HepG2 (cell line): ENCODE data around the gene PRCD. TPM values are rescaled to one million over a fixed set of nuclear protein-coding genes. Genes with fewer than 3 reads are reported as not detected.

Experiments
- ARID4A ChIP-seq: sonication (generic); formaldehyde crosslinking; IDR thresholded peaks from 2 replicates; pipeline ENCODE4 v1.5.0; 2020; ENCODE audit warnings: mild to moderate bottlenecking, missing genetic modification reagents, borderline replicate concordance
- CC2D1A ChIP-seq: sonication (generic); formaldehyde crosslinking; IDR thresholded peaks from 2 replicates; pipeline ENCODE4 v1.8.1; 2023; ENCODE audit warnings: mild to moderate bottlenecking, missing genetic modification reagents
- ETV5 ChIP-seq: IDR thresholded peaks from 2 replicates; pipeline ENCODE4 v1.6.1; 2018; ENCODE audit warnings: missing biosample characterization, missing genetic modification reagents, inconsistent platforms, borderline replicate concordance
- GPBP1L1 ChIP-seq: sonication (generic); formaldehyde crosslinking; IDR thresholded peaks from 2 replicates; pipeline ENCODE4 v1.5.0; 2020; ENCODE audit warnings: mild to moderate bottlenecking, missing genetic modification reagents
- HNF1B ChIP-seq: sonication (generic); formaldehyde crosslinking; IDR thresholded peaks from 2 replicates; pipeline ENCODE4 v1.5.1; 2020; ENCODE audit warnings: mild to moderate bottlenecking, moderate library complexity, missing genetic modification reagents
- KDM6A ChIP-seq: IDR thresholded peaks from 2 replicates; pipeline ENCODE4 v1.6.1; 2016; ENCODE audit warnings: low read depth
- MTA1 ChIP-seq: sonication (generic); formaldehyde crosslinking; IDR thresholded peaks from 2 replicates; pipeline ENCODE4 v1.4.0; 2020; ENCODE audit warnings: missing genetic modification reagents, mild to moderate bottlenecking, borderline replicate concordance
- MXD1 ChIP-seq: sonication (generic); formaldehyde crosslinking; IDR thresholded peaks from 2 replicates; pipeline ENCODE4 v1.4.0; 2020; ENCODE audit warnings: mild to moderate bottlenecking, missing genetic modification reagents
- NKX3-1 ChIP-seq: sonication (generic); formaldehyde crosslinking; IDR thresholded peaks from 2 replicates; pipeline ENCODE4 v1.5.0; 2020; ENCODE audit warnings: missing genetic modification reagents
- SYNCRIP ChIP-seq: fragments of 200-400 bp; formaldehyde crosslinking; IDR thresholded peaks from 2 replicates; pipeline ENCODE4 v1.6.1; 2018; ENCODE audit warnings: mild to moderate bottlenecking, low read depth, low read length; ENCODE audit not compliant: insufficient read depth
- ZNF264 ChIP-seq: sonication (generic); formaldehyde crosslinking; IDR thresholded peaks from 2 replicates; pipeline ENCODE4 v1.4.0; 2020; ENCODE audit warnings: missing genetic modification reagents
- ZNF292 ChIP-seq: sonication (generic); formaldehyde crosslinking; IDR thresholded peaks from 2 replicates; pipeline ENCODE4 v1.8.1; 2022; ENCODE audit warnings: mild to moderate bottlenecking, low read depth, missing genetic modification reagents, borderline replicate concordance
- polyA plus RNA-seq, 8 experiments: library from polyadenylated mRNA; depleted of rRNA in 3 of 8; stranded (reverse) in 7 of 8; unstranded in 1 of 8; fragments of >200 nt; fragmentation: Illumina TruSeq in 4 of 8; extraction: Trizol in 4 of 8; gene quantifications; 2 replicates each; pipeline versions ENCODE4 v1.2.1 to v1.2.3, GENCODE V29; 2011 to 2016; ENCODE audit warnings: low read depth in 4 of 8, missing spikeins in 1 of 8, mixed read lengths in 1 of 8; ENCODE audit not compliant: insufficient read depth in 1 of 8
- total RNA-seq, 5 experiments: library from RNA; depleted of rRNA; stranded (reverse); fragments of >200 nt; fragmentation: Illumina TruSeq; extraction: Trizol; gene quantifications; 2 replicates each; pipeline ENCODE4 v1.2.3, GENCODE V29; 2016; ENCODE audit warnings: low read depth in 1 of 5
- TF ChIP-seq, protein P1 (sequence below): IDR thresholded peaks from 2 replicates; pipeline ENCODE4 v1.6.1; 2016; ENCODE audit warnings: mild to moderate bottlenecking, missing biosample characterization, missing genetic modification reagents
- TF ChIP-seq, protein P2 (sequence below): sonication (generic); formaldehyde crosslinking; IDR thresholded peaks from 2 replicates; pipeline ENCODE4 v1.5.0; 2020; ENCODE audit warnings: mild to moderate bottlenecking, missing genetic modification reagents
- TF ChIP-seq, protein P3 (sequence below): sonication (generic); formaldehyde crosslinking; IDR thresholded peaks from 2 replicates; pipeline ENCODE4 v1.8.0; 2022; ENCODE audit warnings: missing genetic modification reagents, mild to moderate bottlenecking, moderate library complexity, borderline replicate concordance

The PRCD gene
- total and polyA plus RNA-seq, 2 of the 13 experiments (the other 11 are each of a cell fraction or from before 2014, with no cell fraction given) = 0.51 TPM; not detected in 1

- TF ChIP-seq, protein P1, sequence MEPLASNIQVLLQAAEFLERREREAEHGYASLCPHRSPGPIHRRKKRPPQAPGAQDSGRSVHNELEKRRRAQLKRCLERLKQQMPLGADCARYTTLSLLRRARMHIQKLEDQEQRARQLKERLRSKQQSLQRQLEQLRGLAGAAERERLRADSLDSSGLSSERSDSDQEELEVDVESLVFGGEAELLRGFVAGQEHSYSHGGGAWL = no peak
- TF ChIP-seq ZNF264 (no peak), SYNCRIP (no peak), ZNF292 (no peak), HNF1B (CRISPR knock-in tag) (peak; percentile 32; the same call in 1 of the 2 replicates), NKX3-1 (CRISPR knock-in tag) (no peak), KDM6A (CRISPR knock-in tag) (0 out of 2 replicates have a peak, but pooled peaks have one; percentile 15), MTA1 (CRISPR knock-in tag) (peak; percentile 25; the same call in 1 of the 2 replicates), ARID4A (CRISPR knock-in tag) (peak; percentile 49; the same call in 1 of the 2 replicates), CC2D1A (CRISPR knock-in tag) (no peak), GPBP1L1 (no peak), ETV5 (CRISPR knock-in tag) (no peak), MXD1 (CRISPR knock-in tag) (no peak)
- TF ChIP-seq, protein P2, sequence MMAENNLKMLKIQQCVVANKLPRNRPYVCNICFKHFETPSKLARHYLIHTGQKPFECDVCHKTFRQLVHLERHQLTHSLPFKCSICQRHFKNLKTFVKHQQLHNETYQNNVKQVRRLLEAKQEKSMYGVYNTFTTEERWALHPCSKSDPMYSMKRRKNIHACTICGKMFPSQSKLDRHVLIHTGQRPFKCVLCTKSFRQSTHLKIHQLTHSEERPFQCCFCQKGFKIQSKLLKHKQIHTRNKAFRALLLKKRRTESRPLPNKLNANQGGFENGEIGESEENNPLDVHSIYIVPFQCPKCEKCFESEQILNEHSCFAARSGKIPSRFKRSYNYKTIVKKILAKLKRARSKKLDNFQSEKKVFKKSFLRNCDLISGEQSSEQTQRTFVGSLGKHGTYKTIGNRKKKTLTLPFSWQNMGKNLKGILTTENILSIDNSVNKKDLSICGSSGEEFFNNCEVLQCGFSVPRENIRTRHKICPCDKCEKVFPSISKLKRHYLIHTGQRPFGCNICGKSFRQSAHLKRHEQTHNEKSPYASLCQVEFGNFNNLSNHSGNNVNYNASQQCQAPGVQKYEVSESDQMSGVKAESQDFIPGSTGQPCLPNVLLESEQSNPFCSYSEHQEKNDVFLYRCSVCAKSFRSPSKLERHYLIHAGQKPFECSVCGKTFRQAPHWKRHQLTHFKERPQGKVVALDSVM (CRISPR knock-in tag) = no peak
- TF ChIP-seq, protein P3, sequence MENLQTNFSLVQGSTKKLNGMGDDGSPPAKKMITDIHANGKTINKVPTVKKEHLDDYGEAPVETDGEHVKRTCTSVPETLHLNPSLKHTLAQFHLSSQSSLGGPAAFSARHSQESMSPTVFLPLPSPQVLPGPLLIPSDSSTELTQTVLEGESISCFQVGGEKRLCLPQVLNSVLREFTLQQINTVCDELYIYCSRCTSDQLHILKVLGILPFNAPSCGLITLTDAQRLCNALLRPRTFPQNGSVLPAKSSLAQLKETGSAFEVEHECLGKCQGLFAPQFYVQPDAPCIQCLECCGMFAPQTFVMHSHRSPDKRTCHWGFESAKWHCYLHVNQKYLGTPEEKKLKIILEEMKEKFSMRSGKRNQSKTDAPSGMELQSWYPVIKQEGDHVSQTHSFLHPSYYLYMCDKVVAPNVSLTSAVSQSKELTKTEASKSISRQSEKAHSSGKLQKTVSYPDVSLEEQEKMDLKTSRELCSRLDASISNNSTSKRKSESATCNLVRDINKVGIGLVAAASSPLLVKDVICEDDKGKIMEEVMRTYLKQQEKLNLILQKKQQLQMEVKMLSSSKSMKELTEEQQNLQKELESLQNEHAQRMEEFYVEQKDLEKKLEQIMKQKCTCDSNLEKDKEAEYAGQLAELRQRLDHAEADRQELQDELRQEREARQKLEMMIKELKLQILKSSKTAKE (CRISPR knock-in tag) = no peak
Observed at GRCh38 chr17:76548378-76549214, 8.8 kb downstream of the PRCD start (continued).
